GM19324 (cell line): ENCODE data around the gene KRT31.
"Not testable (repeated sequence)": the region's sequence is repeated elsewhere in the genome, so short reads cannot be mapped to it uniquely, and the experiment has no call there.

Experiments
- ATAC-seq: cut with Tn5 transposase; IDR thresholded peaks from one replicate; pipeline ENCODE4 v1.9.1; 2021; ENCODE audit warnings: mild to moderate bottlenecking, moderate library complexity; ENCODE audit not compliant: unreplicated experiment, low FRiP score

The KRT31 gene

DNA sequence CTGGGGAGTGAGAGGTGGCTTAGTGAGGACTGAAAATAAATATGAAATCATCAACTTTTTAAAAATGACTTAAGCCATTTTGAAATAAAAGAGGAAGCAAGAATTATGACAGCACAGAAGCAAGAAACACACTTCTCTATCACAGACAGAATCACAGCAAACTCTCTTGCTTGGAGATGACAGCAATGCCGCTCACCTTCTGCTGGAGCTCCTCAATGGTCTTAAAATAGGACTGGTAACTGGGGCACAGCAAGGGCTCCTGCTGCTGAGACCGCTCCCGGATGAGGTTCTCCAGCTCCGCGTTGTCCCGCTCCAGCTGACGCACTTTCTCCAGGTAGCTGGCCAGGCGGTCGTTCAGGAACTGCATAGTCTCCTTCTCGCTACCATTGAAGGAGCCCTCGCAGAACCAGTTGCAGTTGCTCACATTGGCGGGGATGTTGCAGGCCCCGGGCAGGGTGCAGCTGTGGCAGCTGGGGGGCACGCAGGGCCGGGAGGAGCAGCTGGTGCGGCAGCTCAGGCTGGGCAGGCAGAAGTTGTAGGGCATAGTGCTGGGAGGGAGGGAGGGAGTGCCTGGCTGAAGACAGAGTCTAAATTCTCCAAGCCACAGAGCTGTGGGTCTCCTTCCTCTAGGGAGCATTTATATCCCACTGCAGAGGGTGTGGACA is at the start of gene KRT31:
Gene KRT31 (minus strand): TSS at position 613 of the 665 bp plus-strand sequence. CDS start 69 bp downstream, at position 544.
- ATAC-seq, result no peak

DNA sequence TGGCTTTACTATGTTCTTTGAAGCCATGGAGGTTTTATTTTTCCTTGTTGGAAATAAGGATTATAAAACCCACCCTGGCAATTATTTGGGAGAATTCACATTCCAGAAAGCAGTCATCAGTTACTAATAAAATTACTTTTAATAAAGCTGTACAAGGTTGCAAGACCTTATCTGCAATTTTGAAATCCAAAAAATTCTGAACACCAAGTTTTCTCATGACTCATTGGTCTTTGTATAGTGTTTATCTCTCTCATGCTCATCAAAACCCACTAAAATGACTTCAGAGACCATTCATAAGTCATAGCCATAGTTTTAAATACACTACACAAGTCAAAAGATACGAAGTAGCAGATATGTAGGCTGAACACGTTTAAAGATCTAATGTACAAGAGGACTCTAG is 49.4 kb upstream of the KRT31 start:
- no peak for ATAC-seq

DNA sequence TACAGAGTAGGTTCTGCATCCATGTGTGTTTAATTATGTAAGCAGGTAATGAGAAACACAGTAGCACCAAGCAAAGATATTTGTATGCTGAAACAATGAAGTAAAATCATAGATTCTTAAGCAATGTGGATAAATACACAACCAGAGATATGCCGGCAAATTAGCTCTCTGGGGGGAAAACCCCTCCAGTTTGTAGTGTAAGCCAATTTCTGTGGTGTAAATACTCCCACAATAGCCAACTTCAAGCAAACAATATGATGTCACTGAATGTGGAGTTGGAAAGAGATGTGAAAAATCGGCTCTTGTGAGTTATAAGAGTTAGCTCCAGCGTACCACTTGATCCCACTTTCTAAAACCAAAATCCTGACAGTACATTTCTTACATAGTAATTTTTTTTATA is 47.2 kb upstream of the KRT31 start:
- ATAC-seq, result no peak

DNA sequence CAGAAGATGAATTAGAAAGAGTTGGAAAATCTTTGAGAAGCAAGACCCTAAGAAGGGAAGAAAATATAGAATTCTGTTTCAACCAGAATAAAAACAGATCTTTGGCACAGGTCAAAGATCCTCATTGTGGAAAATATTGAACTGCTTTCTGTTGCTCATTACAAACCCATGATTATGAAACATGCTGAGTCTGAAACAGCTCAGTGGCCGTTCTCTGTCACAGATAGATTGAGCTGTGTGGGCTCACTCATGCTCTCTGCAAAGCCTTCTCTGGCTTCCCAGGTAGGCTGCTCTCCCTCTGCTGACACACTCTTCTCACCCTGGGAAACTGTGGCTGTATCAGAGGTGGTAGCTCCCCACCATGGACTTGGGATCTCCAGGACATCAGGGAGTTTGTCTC is 46.8 kb upstream of the KRT31 start:
- ATAC-seq, result no peak

DNA sequence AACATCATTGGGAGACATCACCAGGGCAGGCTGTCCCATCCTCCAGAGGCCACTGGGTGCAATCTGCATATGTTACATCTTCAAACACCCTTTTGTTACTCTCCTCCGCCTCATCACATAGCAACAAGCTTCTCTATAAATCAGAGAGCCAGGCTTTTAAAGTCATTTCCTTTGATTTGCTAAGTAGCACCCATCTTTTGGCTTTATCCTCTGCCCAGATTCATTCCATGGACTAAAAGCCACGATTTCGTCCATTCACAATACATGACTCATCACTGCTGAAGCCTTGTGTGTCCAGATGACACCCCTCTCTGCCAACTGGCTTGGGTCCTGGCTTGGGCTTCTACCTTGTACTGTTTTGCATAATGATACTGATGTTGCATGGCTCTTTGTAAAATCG is 45.3 kb upstream of the KRT31 start:
- no peak for ATAC-seq

DNA sequence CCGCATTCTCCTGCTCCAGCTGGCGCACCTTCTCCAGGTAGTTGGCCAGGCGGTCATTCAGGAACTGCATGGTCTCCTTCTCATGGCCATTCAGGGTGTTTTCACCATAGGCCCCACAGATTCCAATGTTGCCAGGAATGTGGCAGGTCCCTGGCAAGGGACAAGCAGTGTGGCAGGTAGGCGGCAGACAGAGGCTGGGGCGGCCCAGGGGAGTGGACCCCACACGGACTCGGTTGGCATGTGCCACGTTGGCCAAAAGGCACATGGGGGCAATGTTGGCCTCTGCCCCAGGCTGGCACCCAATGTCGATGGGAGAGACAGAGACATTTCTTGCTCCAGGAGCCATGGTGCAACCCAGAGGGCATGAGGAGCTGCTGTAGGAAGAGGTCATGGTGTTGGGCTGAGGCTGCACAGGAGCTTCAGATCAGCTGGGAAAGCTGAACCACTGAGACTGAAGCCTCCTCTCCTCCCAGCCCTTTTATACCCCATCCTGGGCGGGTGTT is 43.2 kb upstream of the KRT31 start, which contains the start of gene KRT38:
Gene KRT38 (minus strand): TSS at position 453 of the 503 bp plus-strand sequence. CDS start 62 bp downstream, at position 391.
- ATAC-seq, result no peak

DNA sequence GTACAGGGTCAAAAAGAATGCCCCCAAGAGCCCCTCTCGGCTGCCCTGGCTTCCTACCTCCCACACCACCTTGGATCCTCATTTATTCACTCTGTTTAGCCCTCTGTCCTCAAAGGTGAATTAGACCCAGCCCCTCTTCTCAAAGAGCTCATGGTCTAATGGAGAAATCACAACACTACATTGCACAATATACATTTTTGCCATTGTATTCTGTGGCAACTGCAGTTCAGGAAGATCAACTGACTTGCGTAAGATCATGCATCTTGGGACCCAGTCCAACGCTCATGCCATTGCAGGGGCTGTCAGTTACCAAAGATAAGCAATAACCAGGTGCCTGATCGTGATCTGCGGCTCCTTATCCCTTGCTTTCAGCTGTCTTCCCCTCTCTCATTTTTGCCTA is 42.0 kb upstream of the KRT31 start:
- ATAC-seq, result no peak

DNA sequence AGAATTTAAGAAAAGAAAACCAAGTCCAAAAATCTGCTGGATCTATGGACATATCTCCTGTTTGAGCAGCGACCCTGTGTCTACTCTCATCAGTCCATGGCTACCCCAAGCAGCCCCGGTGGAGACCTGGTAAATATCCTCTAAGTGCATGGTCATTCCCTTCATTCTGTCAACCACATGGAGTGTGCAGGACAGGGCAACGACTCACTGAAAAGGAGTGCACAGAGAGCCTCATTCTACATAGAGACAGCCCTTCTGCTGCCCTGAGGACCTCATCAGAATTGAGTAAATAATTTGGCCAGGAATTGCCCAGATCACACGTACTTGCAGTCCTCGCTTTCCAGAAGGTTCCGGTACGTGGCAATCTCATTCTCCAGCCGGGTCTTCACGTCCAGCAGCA is 40.4 kb upstream of the KRT31 start:
- no peak for ATAC-seq

DNA sequence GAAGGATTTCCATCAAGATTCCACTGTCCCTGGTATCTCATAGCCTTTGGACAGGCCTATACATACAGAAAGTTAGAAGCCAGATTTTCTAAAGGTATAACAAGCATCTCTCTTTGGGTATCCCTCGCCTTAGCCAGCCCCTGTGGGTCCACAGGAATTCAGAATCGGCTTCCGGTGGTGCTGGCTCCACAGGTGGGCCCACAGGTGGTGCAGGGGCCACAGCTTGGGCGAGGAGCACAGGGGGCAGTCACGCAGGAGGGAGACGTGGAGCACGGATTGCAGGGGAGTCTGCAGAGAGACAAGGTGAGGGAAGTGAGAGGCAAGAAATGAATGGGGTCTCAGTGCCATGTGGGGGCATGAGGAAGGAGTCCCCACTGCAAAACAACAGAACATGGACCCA is 39.8 kb upstream of the KRT31 start:
- ATAC-seq, result no peak

DNA sequence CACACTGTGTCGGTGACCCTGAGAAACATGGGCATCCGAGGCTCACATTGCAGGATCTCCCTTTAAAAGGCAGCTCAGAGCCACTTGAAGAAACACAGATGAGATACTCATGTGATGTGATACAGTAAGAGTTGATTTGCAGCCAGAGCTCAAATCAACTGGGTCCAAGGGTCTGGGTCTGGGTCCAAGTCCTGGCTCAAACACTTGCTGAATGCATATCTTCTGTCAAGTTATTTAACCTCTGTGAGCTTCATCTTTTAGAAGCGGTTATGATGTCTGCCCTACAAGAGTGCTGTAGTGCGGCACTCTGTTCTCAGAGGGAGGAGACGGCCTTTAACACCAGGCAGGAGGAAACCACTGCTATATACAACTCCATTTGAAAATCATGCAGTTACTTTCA is 37.0 kb upstream of the KRT31 start:
- ATAC-seq, result no peak

DNA sequence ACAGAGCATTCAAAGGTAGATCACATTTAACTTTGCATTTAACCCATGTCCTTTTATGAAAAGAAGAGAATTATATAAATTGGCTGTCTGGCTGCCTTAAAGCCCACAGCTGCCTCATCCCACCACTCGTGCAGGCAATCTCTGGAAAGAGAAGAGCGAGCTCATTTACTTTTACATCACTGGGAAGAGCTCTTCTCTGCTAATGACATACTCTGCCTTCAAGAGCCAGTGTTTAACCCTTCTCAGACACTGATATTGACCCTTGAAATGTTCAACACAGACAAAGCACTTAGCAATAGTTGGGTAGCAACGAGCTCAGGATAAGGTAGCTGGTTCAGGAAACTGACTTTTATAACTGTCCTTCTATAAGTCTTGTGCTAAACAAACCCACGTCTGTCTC is 36.6 kb upstream of the KRT31 start:
- no peak for ATAC-seq

DNA sequence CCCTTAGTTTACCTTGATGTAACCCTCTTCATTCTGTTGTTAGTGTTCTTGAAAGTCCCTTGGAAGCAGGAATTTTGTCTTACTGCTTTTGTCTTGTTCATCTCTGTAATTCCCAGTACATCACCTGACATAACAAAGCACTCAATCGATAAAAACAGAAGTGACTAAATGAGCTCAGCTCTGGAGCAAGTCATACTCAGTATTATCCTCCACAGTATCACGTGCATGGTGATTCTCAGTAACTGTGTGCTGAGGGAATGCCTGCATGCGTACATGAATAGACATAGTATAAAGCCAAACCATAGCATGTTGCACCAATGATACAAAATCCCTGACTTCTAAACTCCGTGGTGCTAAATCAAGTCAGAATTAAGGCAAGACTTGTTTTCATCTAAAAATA is 36.2 kb upstream of the KRT31 start:
- ATAC-seq, result no peak

DNA sequence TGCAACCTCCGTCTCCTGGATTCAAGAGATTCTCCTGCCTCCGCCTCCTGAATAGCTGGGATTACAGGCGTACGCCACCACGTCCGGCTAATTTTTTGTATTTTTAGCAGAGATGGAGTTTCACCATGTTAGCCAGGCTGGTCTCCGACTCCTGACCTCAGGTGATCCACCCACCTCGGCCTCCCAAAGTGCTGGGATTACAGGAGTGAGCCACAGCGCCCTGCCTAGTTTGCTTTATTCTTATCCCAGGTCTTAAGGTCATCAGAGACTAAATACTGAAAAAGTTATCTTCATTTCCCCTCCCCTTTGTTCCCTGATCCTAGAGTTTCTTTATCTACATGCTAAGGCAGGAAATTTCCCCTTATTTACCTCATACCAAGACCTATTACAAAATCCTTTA is 33.0 kb upstream of the KRT31 start:
- not testable (repeated sequence) for ATAC-seq

DNA sequence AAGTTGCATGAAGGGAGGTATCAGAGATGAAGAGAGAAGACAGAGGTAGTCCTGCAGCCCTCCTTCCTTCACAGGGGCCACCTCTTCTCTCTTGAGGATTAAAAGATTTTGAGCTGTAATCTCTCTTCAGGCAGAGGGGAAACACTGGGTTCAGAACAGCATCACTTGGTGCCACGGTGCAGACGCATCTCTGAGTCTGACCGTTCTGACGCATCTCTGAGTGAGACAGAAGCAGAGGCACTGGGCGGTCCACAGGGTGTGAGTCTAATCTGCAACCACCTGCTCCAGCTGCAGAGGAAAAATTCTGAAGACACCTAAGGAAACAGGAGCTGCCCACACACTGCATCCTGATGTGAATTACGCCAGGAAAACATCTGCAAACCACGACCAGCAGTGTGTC is 32.3 kb upstream of the KRT31 start:
- no peak for ATAC-seq

DNA sequence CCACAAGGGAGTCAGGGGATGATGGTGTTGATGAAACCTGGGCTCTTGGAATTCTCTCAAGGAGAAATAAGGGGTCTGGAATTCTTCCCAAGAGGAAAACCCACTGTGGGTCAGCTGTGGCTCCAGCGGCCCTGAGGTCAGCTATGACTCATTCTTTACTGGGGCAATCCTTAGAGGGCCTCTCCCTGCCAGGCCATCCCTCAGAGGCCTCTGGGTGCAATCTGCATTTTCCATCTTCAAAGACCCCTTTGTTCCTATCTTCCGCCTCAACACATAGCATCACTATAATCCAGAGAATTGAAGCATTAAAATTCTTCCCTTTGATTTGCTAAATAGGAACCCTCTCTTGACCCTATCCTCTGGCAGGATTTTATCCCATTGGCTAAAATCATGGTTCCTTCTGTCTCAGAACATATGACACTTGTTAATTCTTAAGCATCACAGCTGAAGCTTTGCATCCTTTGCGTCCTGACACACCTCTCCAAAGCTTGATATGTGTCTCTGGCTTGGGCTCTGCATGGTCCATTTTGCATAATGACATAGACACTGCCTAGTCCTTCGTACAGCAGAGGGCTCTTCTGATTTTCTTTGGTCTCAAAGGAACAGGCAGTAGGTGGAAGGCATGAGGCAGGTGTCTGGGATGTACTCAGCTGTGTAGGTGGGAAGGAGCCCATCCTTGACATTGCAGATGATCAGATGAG is 31.3 kb upstream of the KRT31 start:
- ATAC-seq, result no peak

DNA sequence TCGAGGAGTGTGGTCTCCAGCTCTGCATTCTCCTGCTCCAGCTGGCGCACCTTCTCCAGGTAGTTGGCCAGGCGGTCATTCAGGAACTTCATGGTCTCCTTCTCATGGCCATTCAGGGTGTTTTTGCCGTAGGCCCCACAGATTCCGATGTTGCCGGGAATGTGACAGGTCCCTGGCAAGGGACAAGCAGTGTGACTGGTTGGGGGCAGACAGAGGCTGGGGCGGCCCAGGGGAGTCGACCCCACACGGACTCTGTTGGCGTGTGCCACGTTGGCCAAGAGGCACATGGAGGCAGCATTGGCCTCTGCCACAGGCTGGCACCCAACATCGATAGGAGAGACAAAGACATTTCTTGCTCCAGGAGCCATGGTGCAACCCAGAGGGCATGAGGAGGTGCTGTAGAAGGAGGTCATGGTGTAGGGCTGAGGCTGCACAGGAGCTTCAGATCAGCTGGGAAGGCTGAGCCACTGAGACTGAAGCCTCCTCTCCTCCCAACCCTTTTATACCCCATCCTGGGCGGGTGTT is 26.8 kb upstream of the KRT31 start, which contains the start of gene KRT37:
Gene KRT37 (minus strand): TSS at position 475 of the 525 bp plus-strand sequence. CDS start 62 bp downstream, at position 413.
- no peak for ATAC-seq

DNA sequence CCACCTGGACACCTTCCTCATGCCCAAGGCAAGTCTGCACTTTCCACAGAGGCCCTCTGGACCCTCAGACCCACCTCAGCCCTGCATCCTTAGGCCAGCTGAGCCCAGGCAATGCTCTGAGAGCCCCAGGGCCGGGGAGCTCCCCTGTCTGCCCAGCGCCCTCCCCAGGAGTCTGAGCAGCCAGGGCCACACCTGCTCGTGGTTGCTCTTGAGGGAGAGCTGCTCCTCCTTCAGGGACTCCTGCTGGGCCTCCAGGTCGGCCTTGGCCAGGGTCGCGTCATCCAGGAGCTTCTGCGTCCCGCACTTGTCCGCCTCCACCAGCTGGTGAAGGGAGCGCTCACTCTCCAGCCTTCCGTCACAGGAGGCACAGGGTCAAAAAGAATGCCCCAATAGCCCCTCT is 25.2 kb upstream of the KRT31 start:
- ATAC-seq, result not testable (repeated sequence)

DNA sequence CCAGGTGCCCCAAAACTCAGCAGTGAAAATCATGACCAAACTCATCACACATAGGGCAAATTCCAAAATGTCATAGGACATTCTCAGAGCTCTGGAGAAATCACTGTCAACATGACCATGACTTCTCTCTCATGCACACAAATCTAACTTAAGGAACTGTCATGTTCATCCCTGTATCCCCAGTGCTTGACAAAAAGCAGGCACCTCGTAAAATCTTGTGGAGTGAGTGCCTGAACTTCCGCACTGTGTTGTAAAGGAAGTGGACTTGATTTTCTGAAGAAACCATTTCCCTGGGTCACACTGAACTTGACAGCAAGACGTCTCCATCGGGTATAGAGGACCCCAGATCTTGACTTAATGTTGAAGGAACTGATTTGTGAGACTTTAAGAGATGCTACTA is 24.2 kb upstream of the KRT31 start:
- no peak for ATAC-seq

DNA sequence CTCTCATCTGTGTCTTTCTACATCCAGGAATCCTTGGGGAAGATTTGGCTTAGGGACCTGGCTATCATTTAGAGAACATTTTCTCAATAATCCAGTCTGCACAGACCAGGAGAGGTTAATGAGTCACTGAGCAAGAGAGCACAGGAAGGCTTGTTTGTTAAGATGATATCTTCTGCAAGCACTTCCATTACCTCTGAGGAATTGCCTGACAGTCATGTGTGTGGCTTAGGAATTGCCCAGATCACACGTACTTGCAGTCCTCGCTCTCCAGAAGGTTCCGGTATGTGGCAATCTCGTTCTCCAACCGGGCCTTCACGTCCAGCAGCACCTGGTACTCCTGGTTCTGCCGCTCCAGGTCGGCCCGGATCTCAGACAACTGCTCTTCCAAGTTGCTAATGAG is 23.7 kb upstream of the KRT31 start:
- no peak for ATAC-seq

DNA sequence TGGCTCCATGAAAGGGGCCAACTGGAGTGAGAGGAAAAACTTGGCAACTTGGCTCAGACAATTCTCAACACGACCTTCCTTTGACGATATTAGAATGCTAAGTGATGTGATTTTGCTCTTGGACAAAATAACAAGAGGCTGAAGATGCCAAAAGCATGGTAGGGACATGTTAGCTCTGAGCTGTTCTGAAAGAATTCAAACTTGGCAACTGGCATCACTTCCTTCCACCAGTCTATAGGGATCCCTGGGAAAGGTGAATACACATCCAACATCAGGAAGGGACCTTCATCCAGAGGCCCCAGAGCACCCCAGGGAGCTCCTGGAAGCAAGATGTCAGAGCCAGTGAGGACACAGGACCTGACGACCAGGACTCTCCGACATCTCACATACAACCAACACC is 22.7 kb upstream of the KRT31 start:
- no peak for ATAC-seq

DNA sequence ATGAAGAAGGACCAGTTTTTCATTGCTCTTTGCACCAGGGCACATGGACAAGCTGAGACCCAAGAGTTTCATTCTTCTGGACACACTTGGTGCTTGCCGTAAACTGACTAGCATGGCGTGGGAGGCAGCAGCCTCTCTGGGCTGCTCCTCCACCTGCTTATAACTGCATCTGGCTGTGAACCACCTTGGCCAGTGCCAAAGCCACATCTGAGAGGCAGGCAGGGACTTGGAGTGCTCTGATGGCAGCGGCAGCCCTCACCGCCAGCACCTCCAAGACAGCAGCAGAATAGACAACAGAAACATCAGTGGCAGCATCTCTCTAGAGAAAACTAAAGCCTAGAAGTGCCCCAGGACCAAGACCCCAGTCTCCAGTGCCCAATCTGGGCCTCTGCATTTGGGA is 22.3 kb upstream of the KRT31 start:
- no peak for ATAC-seq
